ENCODE data around the gene EXOC3L2.

EXOC3L2 gene

GRCh38 chr19:45178262-45179071, 66.7 kb downstream of the EXOC3L2 start, which contains the start of gene BLOC1S3:
BLOC1S3 (plus strand) TSS chr19:45178784; CDS start chr19:45179297, 513 bp downstream.
- peak; percentile 99 to 100 for DNase-seq

DNA sequence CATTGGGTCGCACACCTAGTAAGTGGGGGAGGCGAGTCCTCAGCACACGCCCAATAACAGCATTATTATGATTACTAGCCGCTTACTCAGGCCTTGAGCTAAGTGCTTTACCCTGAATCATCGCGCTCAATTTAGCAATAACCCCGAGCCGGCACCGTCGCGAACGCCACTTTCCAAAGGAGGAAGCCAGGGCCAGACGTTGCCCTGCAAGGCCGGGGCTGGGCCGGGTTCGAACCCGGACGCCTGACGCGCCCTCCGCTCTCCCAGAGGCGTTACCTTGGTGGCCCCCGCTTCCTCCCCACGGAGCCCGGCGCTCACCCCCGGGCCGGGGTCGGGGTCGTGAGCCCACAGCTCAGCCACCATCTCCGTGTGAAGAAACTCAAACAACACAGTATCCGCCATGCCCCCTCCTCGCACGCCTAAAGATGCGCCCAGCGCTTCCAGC, 67.4 kb downstream of the EXOC3L2 start, which contains the start of gene TRAPPC6A:
TSS of gene TRAPPC6A (minus strand) at position 421 of the 445 bp plus-strand sequence. CDS start at position 402, 19 bp downstream.
- DNase-seq, result no peak

GRCh38 chr19:45175515-45176345, 69.5 kb downstream of the EXOC3L2 start:
- no peak for DNase-seq

DNA sequence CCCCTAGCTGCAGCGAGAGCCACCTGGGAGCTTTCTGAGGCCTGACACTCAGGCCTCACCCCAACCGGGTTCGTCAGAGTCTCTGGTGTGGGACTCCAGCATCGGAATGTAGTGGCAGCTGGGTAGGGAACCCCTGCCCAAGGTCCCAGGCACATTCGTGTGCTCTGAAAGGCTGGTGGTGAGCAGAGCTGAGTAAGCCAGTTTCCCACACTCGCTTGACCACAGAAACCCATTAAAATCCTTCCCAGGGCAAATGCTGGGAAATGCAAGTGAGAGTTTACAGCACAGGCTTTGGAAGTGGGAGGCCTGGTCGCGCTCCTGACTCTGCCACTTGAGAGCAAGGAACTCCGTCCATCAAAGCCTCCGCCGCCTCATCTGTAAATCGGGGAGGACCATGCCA, 71.4 kb downstream of the EXOC3L2 start:
- DNase-seq, result no peak

DNA sequence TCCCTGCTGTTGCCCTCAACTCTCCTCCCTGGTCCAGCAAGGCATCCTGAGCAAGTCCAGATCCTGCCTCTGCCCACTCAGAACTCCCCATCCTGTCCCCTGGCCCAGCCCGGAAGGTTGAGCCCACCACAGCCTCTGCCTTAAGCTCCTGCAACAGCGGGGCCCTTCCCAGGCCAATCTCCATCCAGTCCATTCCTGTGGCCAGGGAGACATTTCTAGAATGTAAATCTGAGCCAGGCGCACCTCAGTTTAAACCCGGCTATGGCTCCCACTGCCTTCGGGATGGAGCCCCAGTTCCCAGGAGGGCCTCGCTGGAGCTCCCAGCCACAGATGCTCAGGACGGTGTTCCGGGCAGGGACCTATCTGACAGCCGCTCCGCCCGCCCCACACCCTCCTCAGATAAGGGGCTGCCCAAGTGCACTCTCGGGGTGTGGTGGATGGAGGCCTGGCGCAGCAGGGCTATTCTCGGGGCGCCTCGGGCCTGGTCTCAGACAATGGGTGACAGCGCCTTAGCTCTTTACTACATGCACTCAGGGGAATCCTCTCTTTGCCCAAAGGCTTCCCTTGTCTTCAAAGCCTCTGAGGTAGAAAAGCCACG, 72.5 kb downstream of the EXOC3L2 start:
- DNase-seq, result no peak

DNA sequence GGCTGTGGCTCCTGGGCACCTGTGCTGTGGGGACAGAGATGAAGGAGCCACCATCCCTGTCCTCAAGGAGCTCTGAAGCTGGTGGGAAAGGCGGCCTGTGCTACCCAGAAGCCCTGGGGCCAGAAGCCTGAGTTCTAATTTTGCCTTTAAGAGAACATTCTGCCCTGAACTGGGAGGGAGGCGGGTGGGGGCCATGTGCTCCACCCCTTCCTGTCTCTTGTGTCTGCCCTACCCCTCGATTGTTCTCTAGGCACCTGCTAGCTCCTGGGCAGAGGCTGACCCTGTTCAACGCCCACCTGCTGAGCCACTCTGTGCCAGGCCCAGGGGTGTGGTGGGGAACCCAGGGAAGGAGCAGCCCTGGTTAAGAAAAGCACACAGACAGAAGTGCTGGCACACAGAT, 73.0 kb downstream of the EXOC3L2 start:
- DNase-seq, result no peak

DNA sequence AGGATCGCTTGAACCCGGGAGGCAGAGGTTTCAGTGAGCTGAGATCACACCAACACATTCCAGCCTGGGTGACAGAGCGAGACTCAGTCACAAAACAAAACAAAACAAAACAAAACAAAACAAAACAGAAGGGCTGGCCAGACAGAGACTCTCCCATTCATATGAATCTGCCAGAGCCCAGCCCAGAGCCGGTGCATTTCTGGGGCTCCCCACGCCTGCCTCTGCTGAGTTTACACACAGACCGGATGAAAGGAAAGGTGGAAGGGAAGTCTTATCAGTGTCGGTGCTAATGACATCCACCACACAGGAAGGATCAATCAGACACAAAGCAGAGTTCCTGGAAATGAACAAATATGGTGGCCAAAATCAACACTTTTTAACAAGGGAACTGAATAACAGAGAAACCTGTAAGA, 74.0 kb downstream of the EXOC3L2 start:
- DNase-seq, result no peak

GRCh38 chr19:45170146-45171106, 74.8 kb downstream of the EXOC3L2 start:
- no peak for DNase-seq

GRCh38 chr19:45169602-45170001, 75.6 kb downstream of the EXOC3L2 start:
- DNase-seq, result no peak

DNA sequence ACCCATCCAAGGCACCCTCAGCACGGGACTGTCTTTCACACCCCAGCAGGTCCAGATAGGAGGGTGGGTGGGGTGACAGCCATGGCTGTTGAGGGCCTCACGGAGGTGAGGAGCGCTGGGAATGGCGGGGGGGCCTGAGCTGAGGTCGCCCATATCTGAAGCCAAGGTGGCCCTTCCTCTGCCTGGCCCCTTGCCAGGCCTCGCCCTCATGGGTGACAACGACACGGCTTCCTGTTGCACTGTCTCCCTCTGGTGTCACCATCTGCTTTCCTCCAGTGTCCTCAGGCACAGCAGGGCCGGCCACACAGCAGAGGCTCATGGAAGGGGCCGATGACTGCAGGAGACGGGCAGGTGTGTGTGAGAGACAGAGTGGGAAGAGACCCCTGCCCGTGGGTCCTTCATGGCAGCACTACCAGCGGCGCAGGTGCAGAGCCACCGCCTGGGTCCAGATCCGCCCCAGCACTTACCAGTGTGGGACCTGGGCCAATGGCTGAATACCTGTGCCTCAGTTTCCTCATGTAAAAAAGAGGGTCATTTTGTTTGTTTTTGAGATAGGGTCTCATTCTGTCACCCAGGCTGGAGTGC, 76.3 kb downstream of the EXOC3L2 start:
- DNase-seq, result no peak

- DNase-seq, result no peak
These were observed 78.4 kb downstream of the EXOC3L2 start for GRCh38 chr19:45166723-45167252.

DNA sequence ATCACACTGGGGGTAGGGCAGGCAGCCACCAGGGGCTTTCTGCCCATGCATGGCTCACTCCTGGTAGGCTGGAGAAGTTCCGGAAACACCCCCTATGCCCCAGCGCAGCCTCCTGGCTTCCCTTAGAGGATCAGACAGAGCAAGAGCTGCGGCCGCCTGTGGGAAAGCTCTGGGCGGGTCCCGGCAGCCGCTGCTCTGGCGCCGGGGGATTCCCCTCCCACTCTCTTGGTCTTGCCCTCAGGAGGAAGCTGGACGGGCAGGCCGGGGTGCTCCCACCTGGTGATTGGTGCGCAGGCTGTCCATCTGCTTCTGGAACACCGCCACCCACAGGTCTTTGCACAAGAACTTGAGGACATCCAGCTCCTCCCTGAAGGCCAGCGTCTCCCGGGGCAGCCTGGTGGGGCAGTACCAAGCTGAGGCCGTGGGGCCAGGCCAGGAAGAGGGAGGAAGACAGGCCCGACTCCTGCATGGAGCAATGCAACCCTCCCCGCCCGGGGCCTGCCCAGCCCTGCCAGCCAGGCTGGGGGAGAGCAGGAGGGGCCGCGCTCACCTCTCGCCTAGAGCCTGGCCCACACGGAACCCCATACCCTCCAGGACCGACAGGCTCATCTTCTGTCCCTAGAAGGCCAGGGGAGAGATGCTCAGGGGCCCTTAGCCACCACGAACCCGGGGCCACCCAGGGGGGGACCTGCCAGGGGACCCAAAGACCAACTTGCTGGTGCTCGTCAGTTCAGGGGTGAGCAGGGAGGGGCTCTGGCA, 80.5 kb downstream of the EXOC3L2 start:
- peak in 1 of 2 experiments; percentile 70 for DNase-seq

DNA sequence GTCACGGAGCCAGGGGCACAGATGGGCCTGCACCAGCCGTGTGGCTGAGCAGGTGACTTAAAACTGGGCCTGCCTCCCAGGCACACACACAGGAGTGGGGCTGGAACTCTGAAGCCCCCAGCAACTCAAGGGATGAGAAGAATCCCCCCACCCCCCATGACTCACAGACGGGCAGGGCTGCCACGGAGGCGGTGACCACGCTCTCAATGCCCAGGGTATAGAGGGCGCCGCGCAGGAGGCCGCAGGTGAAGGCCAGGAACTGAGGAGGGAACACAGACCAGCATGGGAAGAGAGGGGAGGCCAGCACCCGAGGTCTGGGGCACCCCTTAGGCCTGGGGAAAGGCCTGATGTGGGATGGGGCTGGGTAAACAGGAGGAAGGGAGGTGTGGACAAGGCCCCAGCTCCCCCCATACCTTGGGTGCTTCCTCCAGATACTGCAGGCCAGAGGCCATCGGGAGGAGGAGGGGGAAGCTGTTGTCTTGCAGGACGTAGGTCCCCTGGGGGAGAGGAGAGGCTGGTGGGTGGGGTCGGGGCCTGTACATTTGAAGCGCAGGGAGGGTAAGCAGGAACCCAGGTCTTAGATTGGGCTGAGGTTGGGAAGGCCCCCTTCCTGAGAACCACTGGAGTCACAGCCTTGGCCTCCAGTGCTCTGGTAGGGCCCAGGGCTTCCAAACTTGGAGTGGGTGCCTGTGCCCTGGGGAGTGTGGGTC, 81.3 kb downstream of the EXOC3L2 start:
- no peak for DNase-seq

GRCh38 chr19:45163156-45163555, 82.1 kb downstream of the EXOC3L2 start:
- no peak for DNase-seq

DNA sequence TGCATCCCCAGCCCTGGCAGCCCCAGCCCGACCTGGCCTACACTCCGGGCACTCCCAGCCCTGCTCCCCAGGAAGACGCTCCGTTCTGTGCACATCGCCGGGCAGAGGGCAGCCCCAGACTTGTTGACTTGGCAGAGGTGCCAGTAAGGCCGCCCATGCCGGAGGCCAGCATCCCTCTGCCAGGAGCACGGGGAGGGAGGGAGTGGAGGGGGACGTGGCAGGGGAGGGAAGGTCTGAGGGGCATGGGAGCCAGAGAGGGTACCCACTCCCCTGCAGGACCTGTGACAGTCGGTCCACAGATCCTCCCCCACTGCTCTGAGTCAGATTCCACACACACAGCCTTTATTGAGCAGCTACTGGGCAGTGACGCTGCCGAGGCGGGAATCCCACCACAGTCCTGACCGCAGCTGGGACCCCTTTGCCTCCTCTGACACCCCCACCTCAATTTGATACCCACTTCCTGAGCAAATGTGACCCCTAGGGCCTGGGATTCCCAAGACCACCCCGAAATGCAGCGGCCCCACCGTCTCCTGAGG, 82.5 kb downstream of the EXOC3L2 start:
- DNase-seq, result no peak
